SK-N-SH (cell line): ENCODE data around the gene NAALADL2.

Experiments
- CHD2 ChIP-seq: fragments of 150-350 bp; IDR thresholded peaks from 2 replicates; pipeline ENCODE4 v1.6.1; 2018; ENCODE audit warnings: low read length; ENCODE audit not compliant: partially characterized antibody
- EP300 ChIP-seq, 2 experiments: IDR thresholded peaks; 2 replicates each; pipeline versions ENCODE4 v1.4.0 to v1.6.1; 2012; ENCODE audit warnings: borderline replicate concordance in 1 of 2, low read depth in 1 of 2, low read length in 1 of 2
- FOXM1 ChIP-seq: IDR thresholded peaks from 2 replicates; pipeline ENCODE4 v1.4.0; 2012; ENCODE audit warnings: low read depth, mild to moderate bottlenecking
- GATA2 ChIP-seq: sonication (generic); formaldehyde crosslinking; IDR thresholded peaks from 2 replicates; pipeline ENCODE4 v1.5.0; 2020; ENCODE audit warnings: mild to moderate bottlenecking, missing genetic modification reagents
- NRF1 ChIP-seq: IDR thresholded peaks from 2 replicates; pipeline ENCODE4 v1.6.1; 2012; ENCODE audit warnings: low read depth, mild to moderate bottlenecking, low read length
- POLR2AphosphoS5 ChIP-seq: IDR thresholded peaks from 2 replicates; pipeline ENCODE4 v1.6.1; 2012; ENCODE audit warnings: low read depth, low read length
- RAD21 ChIP-seq: IDR thresholded peaks from 2 replicates; pipeline ENCODE4 v1.6.1; 2012; ENCODE audit warnings: mild to moderate bottlenecking, low read length
- RXRA ChIP-seq: IDR thresholded peaks from 2 replicates; pipeline ENCODE4 v1.4.0; 2012; ENCODE audit warnings: low read depth, mild to moderate bottlenecking, borderline replicate concordance
- TAF1 ChIP-seq: IDR thresholded peaks from 2 replicates; pipeline ENCODE4 v1.6.1; 2012; ENCODE audit warnings: low read depth, mild to moderate bottlenecking, low read length, moderate library complexity, borderline replicate concordance
- TEAD4 ChIP-seq: IDR thresholded peaks from 2 replicates; pipeline ENCODE4 v1.4.0; 2012; ENCODE audit warnings: mild to moderate bottlenecking, borderline replicate concordance; ENCODE audit not compliant: insufficient read depth
- TF ChIP-seq, protein P1 (sequence below): fragments of 200-600 bp; sonication (generic); IDR thresholded peaks from 2 replicates; pipeline ENCODE4 v1.6.1; 2017; ENCODE audit warnings: antibody characterized with exemption, mild to moderate bottlenecking, moderate library complexity
- TF ChIP-seq, protein P2 (sequence below): IDR thresholded peaks from 2 replicates; pipeline ENCODE4 v1.6.1; 2012; ENCODE audit warnings: mild to moderate bottlenecking, low read depth, low read length, moderate library complexity

- TF ChIP-seq EP300 (IDR thresholded peaks at IDR 0.05; ENCODE audit: borderline replicate concordance in 1 of 2, low read depth in 1 of 2, low read length in 1 of 2) (no peak), RAD21 (no peak), NRF1 (no peak), RXRA (no peak), CHD2 (no peak), TAF1 (no peak), GATA2 (CRISPR knock-in tag) (no peak), POLR2AphosphoS5 (no peak), FOXM1 (no peak), TEAD4 (no peak)
- TF ChIP-seq, protein P1, sequence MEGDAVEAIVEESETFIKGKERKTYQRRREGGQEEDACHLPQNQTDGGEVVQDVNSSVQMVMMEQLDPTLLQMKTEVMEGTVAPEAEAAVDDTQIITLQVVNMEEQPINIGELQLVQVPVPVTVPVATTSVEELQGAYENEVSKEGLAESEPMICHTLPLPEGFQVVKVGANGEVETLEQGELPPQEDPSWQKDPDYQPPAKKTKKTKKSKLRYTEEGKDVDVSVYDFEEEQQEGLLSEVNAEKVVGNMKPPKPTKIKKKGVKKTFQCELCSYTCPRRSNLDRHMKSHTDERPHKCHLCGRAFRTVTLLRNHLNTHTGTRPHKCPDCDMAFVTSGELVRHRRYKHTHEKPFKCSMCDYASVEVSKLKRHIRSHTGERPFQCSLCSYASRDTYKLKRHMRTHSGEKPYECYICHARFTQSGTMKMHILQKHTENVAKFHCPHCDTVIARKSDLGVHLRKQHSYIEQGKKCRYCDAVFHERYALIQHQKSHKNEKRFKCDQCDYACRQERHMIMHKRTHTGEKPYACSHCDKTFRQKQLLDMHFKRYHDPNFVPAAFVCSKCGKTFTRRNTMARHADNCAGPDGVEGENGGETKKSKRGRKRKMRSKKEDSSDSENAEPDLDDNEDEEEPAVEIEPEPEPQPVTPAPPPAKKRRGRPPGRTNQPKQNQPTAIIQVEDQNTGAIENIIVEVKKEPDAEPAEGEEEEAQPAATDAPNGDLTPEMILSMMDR: no peak
- TF ChIP-seq, protein P2, sequence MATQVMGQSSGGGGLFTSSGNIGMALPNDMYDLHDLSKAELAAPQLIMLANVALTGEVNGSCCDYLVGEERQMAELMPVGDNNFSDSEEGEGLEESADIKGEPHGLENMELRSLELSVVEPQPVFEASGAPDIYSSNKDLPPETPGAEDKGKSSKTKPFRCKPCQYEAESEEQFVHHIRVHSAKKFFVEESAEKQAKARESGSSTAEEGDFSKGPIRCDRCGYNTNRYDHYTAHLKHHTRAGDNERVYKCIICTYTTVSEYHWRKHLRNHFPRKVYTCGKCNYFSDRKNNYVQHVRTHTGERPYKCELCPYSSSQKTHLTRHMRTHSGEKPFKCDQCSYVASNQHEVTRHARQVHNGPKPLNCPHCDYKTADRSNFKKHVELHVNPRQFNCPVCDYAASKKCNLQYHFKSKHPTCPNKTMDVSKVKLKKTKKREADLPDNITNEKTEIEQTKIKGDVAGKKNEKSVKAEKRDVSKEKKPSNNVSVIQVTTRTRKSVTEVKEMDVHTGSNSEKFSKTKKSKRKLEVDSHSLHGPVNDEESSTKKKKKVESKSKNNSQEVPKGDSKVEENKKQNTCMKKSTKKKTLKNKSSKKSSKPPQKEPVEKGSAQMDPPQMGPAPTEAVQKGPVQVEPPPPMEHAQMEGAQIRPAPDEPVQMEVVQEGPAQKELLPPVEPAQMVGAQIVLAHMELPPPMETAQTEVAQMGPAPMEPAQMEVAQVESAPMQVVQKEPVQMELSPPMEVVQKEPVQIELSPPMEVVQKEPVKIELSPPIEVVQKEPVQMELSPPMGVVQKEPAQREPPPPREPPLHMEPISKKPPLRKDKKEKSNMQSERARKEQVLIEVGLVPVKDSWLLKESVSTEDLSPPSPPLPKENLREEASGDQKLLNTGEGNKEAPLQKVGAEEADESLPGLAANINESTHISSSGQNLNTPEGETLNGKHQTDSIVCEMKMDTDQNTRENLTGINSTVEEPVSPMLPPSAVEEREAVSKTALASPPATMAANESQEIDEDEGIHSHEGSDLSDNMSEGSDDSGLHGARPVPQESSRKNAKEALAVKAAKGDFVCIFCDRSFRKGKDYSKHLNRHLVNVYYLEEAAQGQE: no peak
Observed at GRCh38 chr3:175392653-175393052, 533.5 kb downstream of the NAALADL2 start.
